HFF-Myc (cell line): ENCODE data around the gene TGFB2.

Experiments used
- DNase-seq: peaks from one replicate; pipeline ENCODE4 v3.0.0-alpha.2; 2011; ENCODE audit warnings: low read depth; ENCODE audit errors: extremely low read depth
- H3K4me3 ChIP-seq: replicated peaks from 2 replicates; pipeline ENCODE4 v1.5.1; 2011; ENCODE audit warnings: low read depth, mild to moderate bottlenecking, control low read depth, low read length
- CTCF ChIP-seq: IDR thresholded peaks from 2 replicates; pipeline ENCODE4 v1.5.1; 2012; ENCODE audit warnings: mild to moderate bottlenecking, low read depth, low read length, control low read depth; ENCODE audit errors: missing control alignments

Gene TGFB2

GRCh38 chr1:218414060-218414728 is 69.1 kb downstream of the TGFB2 start:
- H3K4me3 ChIP-seq = no peak overlapping the region
- TF ChIP-seq CTCF = no peak
- no peak for DNase-seq

- no peak for TF ChIP-seq CTCF
- no peak overlapping the region for H3K4me3 ChIP-seq
- no peak for DNase-seq
These were observed 70.6 kb downstream of the TGFB2 start for GRCh38 chr1:218415726-218416125.

GRCh38 chr1:218421531-218421930 is 76.4 kb downstream of the TGFB2 start:
- no peak for TF ChIP-seq CTCF
- DNase-seq = no peak
- H3K4me3 ChIP-seq = no peak overlapping the region

- H3K4me3 ChIP-seq = no peak overlapping the region
- DNase-seq = no peak
- TF ChIP-seq CTCF = no peak
These were observed 79.4 kb downstream of the TGFB2 start for GRCh38 chr1:218424502-218424901.

GRCh38 chr1:218425647-218426342 is 80.7 kb downstream of the TGFB2 start:
- TF ChIP-seq CTCF = no peak
- DNase-seq = no peak
- H3K4me3 ChIP-seq = no peak overlapping the region

GRCh38 chr1:218426343-218426657 is 81.2 kb downstream of the TGFB2 start:
- DNase-seq = no peak

More at GRCh38 chr1:218426343-218426657, 81.2 kb downstream of the TGFB2 start:
- no peak for TF ChIP-seq CTCF
- no peak overlapping the region for H3K4me3 ChIP-seq
